K562 (cell line): ENCODE data around the gene C1QBP. TPM values are rescaled to one million over a fixed set of nuclear protein-coding genes. Genes with fewer than 3 reads are reported as not detected.

Experiments
- CBFB ChIP-seq: sonication (generic); formaldehyde crosslinking; IDR thresholded peaks from 2 replicates; pipeline ENCODE4 v1.4.0; 2020; ENCODE audit warnings: mild to moderate bottlenecking, missing genetic modification reagents
- CREBBP ChIP-seq: IDR thresholded peaks from one replicate; pipeline ENCODE4 v1.6.1; 2012; ENCODE audit warnings: low read depth, mild to moderate bottlenecking, control low read depth, inconsistent platforms, low read length
- HIVEP1 ChIP-seq: fragments of 250-450 bp; sonication (Bioruptor Pico); IDR thresholded peaks from 2 replicates; pipeline ENCODE4 v1.4.0; 2020; ENCODE audit warnings: mild to moderate bottlenecking
- HNRNPLL ChIP-seq: fragments of 200-400 bp; formaldehyde crosslinking; IDR thresholded peaks from 2 replicates; pipeline ENCODE4 v1.6.1; 2017; ENCODE audit warnings: low read length, low read depth, mild to moderate bottlenecking; ENCODE audit not compliant: poor library complexity, severe bottlenecking
- ID3 ChIP-seq, 2 experiments: fragments of 250-450 bp in 1 of 2; fragments of 450-650 bp in 1 of 2; sonication (Bioruptor Pico) in 1 of 2; IDR thresholded peaks; 2 replicates each; pipeline versions ENCODE4 v1.6.1 to v1.8.0; 2016 to 2021; ENCODE audit warnings: mild to moderate bottlenecking in 2 of 2, moderate library complexity in 2 of 2, missing compliant biosample characterization in 1 of 2, missing genetic modification characterization in 1 of 2
- KDM1A ChIP-seq, 2 experiments: fragments of 450-650 bp; IDR thresholded peaks; 2 replicates each; pipeline ENCODE4 v1.6.1; 2016; ENCODE audit warnings: mild to moderate bottlenecking in 2 of 2
- MTA2 ChIP-seq: fragments of 450-650 bp; IDR thresholded peaks from 2 replicates; pipeline ENCODE4 v1.6.1; 2016; ENCODE audit warnings: low read depth
- PCBP2 ChIP-seq: fragments of 200-400 bp; formaldehyde crosslinking; IDR thresholded peaks from 2 replicates; pipeline ENCODE4 v1.6.1; 2018; ENCODE audit warnings: low read length, low read depth, mild to moderate bottlenecking, moderate library complexity; ENCODE audit not compliant: poor library complexity, severe bottlenecking
- RAD51 ChIP-seq: fragments of 450-650 bp; IDR thresholded peaks from 2 replicates; pipeline ENCODE4 v1.7.1; 2016; ENCODE audit warnings: low read depth, mild to moderate bottlenecking, borderline replicate concordance
- SMAD4 ChIP-seq: fragments of 250-450 bp; sonication (Bioruptor Pico); conservative IDR thresholded peaks from 2 replicates; pipeline ENCODE4 v1.8.0; 2021; ENCODE audit warnings: inconsistent platforms, mild to moderate bottlenecking, moderate library complexity
- TBP ChIP-seq: optimal IDR thresholded peaks from 2 replicates; pipeline ENCODE3; 2011; ENCODE audit warnings: low read depth, low read length, improper control_type of control experiment
- TGIF2 ChIP-seq: sonication (generic); formaldehyde crosslinking; IDR thresholded peaks from 2 replicates; pipeline ENCODE4 v1.8.1; 2022; ENCODE audit warnings: mild to moderate bottlenecking, missing genetic modification reagents, moderate library complexity
- ZFP91 ChIP-seq: sonication (generic); formaldehyde crosslinking; IDR thresholded peaks from 2 replicates; pipeline ENCODE4 v1.8.0; 2022; ENCODE audit warnings: mild to moderate bottlenecking, missing genetic modification reagents
- ZKSCAN8 ChIP-seq: fragments of 200-800 bp; sonication (Bioruptor generic); IDR thresholded peaks from 2 replicates; pipeline ENCODE4 v1.6.1; 2016; ENCODE audit warnings: missing genetic modification characterization, missing compliant biosample characterization
- ZNF77 ChIP-seq: fragments of 250-450 bp; sonication (Bioruptor Pico); IDR thresholded peaks from 2 replicates; pipeline ENCODE4 v1.5.0; 2020
- ZNF785 ChIP-seq: fragments of 250-450 bp; sonication (Bioruptor Pico); IDR thresholded peaks from 2 replicates; pipeline ENCODE4 v1.4.0; 2020; ENCODE audit warnings: mild to moderate bottlenecking
- polyA plus RNA-seq, 8 experiments: library from polyadenylated mRNA; depleted of rRNA in 4 of 8; stranded (reverse) in 5 of 8; unstranded in 3 of 8; fragments of >200 nt; fragmentation: Nextera tagmentation in 2 of 8; fragmentation: Illumina TruSeq in 1 of 8; extraction: Ambion mirVana in 2 of 8; extraction: Trizol in 1 of 8; gene quantifications; 2 replicates each; pipeline versions ENCODE4 v1.2.1 to v1.2.3, GENCODE V29; 2011 to 2014; ENCODE audit warnings: inconsistent platforms in 1 of 8, missing spikeins in 1 of 8
- total RNA-seq, 7 experiments: library from RNA; depleted of rRNA in 6 of 7; stranded (reverse); fragments of >200 nt in 6 of 7; fragmentation: Illumina TruSeq in 2 of 7; extraction: Trizol in 2 of 7; gene quantifications; 2 replicates each; pipeline versions ENCODE4 v1.2.1 to v1.2.3, GENCODE V29; 2011 to 2021; ENCODE audit warnings: low replicate concordance in 1 of 7

C1QBP gene
- total and polyA plus RNA-seq, 9 of the 15 experiments (the other 6 are each of a cell fraction or from before 2014, with no cell fraction given) = 90.7 to 665 (median 414) TPM

GRCh38 chr17:5419356-5419958 lies 19.5 kb downstream of the C1QBP start, which contains the start of gene NUP88 (continued):
- no peak for TF ChIP-seq ZNF785 (CRISPR knock-in tag)
- TF ChIP-seq CBFB (CRISPR knock-in tag) = no peak
- no peak for TF ChIP-seq ZNF77 (CRISPR knock-in tag)
- no peak for TF ChIP-seq ZKSCAN8 (CRISPR knock-in tag)
- TF ChIP-seq HIVEP1 = no peak
- no peak for TF ChIP-seq SMAD4
- no peak for TF ChIP-seq ID3 (CRISPR knock-in tag; IDR thresholded peaks at IDR 0.05)
- no peak for TF ChIP-seq ID3 (tag; IDR thresholded peaks at IDR 0.05)
- no peak for TF ChIP-seq KDM1A (IDR thresholded peaks at IDR 0.05)
- TF ChIP-seq TBP = peak; percentile 89
- no peak for TF ChIP-seq MTA2
- TF ChIP-seq PCBP2 = no peak
- TF ChIP-seq CREBBP = no peak
- no peak for TF ChIP-seq ZFP91 (CRISPR knock-in tag)
- TF ChIP-seq HNRNPLL = no peak
- no peak for TF ChIP-seq TGIF2
- TF ChIP-seq RAD51 = no peak; the same call in 1 of the 2 replicates
